NCI-H446 treated with DMSO at 0.1 percent for 48 hours (cell line): ENCODE results near the gene DNAJC1.

Experiments used
- DNase-seq: peaks from one replicate; lab custom pipeline; 2025; lab: John Stamatoyannopoulos, UW

DNAJC1 gene

DNA sequence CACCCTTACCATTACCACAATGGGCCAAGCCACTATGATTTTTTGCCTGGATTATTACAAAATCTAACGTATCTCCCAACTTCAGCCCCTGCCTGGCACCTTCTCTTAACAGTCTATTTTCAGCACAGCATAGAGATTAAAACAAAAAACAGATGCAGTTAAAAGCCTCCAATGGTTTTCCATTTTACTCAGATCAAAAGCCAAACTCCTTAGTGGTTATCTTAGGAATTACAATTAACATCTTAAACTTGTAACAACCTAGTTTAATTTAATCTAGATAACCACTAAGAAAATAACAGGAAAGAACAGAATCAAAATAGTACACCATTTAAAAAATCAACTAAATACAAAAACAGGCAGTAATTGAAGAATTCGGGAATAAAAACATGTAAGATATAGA is 43.5 kb downstream of the DNAJC1 start:
- DNase-seq, result no peak

DNA sequence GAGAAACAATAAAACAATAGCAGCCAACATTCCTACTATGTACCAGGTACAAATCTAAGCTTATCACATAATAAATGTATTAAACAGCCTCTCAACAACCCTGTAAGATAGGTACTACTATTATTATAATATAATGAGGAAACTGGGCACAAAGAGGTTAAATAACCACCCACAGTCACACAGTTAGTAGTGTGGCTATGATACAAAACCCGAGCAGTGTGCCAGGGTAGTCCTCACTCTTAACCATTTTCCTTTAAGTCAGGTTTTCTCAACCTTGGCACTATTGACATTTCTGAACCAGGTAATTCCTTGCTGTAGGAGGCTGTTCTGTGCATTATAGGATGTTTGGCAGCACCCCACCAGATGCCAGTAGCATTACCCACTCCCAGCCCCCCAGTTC is 48.8 kb downstream of the DNAJC1 start:
- no peak for DNase-seq

DNA sequence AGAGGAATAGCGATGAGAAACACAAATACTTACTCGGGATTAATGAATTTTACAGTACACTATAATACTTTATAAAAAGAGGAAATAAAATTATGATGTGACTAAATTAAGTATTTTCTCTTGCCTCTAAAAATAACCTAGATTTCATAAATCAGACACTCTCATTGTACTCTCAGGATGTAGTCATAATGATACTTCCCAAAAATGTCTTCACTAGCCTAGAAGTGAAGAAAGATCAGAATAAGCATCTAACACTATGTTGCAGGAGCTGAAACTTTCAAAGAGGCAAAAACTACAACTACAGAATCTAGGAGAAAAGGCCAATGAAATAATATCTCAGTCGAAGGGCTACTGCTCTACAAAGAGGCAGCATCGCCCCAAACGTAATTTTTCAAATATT is 49.4 kb downstream of the DNAJC1 start:
- no peak for DNase-seq

DNA sequence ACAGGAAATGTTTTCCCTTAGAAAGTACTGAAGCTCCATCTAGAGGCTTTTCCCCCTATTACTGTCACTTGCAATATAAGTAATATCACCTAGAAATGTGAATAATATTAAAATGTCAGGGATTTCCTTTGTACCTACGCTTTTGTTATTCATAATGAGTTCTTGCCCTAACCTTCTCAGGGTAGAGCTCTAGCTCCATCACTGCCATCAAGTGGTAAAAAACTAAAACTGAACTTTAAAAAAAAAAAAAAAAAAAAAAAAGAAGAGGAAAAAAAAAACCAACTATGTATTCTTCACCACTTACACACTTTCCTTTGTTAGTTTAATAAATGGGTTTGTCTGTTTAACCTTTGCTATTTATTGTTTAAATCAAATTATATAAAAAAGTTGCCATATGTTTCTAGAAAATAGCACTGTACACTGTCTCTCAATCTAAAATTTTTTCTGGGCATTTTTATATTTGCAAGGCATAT is 49.9 kb downstream of the DNAJC1 start:
- peak; percentile 45 for DNase-seq

DNA sequence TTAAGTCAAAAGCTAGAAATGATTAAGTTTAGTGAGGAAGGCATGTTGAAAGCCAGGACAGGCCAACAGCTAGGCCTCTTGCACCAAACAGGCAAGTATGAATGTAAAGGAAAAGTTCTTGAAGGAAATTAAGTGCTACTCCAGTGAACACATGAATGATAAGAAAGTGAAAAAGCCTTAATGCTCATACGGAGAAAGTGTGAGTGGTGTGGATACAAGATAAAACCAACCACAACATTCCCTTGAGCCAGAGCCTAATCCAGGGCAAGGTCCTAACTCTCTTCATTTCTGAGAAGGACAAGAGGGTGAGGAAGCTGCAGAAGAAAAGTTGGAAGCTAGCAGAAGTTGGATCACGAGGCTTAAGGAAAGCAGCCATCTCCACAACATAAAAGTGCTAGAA is 53.0 kb downstream of the DNAJC1 start:
- no peak for DNase-seq

DNA sequence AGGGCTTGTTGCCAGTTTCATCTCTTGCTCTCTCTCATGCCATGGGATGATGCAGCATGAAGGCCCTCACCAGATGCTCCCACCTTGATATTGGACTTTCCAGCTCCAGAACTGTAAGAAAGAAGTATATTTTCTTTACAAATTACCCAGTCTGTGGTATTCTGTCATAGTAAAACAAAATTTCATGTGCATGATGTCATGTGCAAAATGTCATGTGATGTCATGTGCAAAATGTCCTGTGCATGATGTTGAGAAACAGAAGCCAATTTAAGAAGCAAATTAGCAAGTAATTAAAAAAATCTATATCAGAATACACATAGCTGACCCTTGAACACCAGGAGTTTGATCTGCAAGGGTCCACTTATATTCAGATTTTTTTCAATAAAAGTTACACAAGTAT is 56.6 kb downstream of the DNAJC1 start:
- no peak for DNase-seq

DNA sequence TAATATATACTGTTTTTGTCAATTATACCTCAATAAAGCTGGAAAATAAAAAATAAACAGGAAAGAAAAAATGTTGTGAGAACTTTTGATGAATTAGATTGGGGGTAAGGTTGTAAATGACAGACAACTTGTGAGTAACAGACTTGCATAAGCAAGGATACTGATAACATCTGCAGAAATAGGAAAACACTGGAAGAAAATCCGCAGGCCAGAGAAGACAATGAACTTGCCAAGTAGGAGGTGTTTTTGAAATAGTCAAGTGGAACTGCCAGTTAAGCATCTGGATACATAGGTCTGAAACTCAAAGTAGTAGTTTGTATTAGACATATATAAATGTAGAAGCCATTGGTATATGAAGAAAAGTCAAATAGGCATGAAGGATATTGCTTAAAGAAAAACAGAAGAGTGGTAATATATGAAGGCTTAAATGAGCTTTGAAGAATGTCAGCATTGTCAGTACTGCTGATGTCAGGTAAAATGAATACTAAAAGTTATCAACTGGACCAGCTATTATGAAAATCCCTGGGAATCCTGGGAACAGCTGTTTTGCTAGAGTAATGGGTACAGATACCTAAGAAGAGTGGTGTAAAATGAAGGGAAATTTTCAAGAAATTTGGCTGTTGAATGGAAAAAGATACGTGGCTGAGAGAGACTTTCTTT is 58.7 kb downstream of the DNAJC1 start:
- no peak for DNase-seq

DNA sequence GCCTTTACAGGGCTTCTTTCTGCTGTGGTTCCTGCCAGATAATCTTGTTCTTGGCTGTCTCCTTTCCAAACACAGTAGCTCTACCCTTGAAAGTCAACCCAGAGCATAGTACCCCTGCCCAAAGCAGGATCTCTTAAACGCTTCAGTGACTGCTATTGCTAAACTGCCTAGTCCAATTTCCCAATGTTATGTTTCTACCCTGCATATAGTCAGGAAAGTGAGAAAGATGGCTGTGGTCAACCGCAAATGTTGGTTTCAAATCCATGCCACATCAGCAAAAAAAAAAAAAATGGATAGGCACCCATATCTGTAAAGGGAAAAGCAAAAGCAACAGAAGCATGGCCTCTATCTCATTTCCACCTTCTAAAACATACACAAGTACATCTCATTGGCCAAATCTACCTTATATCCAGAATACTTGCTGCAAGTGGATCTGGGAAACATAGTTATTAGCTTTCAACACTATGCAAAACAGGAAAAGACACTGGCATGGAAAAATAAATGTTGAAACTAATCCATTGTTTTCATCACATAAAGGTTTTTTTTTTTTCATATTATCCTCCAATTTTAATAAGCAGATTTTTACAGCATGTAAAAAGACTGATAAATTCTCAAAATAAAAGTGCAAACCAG is 59.8 kb downstream of the DNAJC1 start:
- no peak for DNase-seq

DNA sequence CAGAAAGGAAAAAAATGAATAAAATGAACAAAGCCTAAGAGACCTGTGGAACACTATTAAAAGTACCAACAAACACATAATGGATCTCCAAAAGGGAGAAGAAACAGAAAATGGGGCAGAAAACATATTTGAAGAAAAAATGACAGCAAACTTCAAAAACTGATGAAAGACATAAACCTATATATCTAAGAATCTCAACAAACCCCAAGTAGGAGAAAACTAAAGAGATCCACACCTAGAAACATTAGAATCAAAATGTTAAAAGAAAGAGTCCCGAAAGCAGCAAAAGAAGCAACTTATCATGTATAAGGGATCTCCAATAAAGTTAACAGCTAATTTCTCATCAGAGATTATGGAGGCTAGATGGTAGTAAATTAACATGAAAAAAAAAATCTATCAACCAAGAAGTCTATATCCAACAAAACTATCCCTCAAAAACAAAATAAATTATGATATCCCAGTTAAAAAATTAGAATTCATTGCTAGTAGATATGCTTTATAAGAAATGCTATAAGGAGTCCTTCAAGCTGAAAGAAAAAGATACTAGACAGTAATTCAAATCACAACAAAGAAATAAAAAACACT is 68.0 kb downstream of the DNAJC1 start:
- DNase-seq, result no peak

DNA sequence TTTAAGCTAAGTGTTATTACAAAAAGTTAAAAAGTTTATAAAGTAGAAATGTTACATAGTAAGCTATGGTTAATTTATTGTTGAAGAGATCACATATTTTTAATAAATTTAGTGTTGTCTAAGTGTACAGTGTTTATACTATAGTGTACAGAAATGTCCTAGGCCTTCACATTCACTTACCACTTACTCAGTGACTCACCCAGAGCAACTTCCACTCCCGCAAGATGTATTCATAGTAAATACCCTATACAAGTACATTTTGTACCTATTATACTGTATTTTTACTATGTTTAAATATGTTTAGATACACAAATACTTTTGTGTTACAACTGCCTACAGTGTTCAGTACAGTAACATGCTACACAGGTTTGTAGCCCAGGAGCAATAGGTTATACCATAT is 69.2 kb downstream of the DNAJC1 start:
- no peak for DNase-seq

DNA sequence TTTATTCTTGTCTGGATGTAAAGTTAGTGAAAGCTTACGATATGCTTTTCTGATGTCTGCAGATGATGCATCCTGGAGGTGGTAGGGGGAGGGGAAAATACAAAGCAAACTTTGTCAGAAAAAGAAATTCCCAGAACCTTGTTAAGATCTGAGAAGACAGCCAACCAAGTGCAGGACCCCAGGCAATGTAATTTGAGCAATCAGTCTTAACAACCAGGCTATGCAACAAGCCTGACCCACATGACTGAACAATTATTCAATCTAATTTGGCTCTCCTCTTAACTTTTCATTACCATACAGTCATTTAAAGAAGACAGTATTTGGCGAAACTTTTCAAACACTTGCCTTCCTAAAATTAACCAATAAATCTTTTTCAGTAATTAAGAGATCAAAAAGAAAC is 74.5 kb downstream of the DNAJC1 start:
- no peak for DNase-seq

DNA sequence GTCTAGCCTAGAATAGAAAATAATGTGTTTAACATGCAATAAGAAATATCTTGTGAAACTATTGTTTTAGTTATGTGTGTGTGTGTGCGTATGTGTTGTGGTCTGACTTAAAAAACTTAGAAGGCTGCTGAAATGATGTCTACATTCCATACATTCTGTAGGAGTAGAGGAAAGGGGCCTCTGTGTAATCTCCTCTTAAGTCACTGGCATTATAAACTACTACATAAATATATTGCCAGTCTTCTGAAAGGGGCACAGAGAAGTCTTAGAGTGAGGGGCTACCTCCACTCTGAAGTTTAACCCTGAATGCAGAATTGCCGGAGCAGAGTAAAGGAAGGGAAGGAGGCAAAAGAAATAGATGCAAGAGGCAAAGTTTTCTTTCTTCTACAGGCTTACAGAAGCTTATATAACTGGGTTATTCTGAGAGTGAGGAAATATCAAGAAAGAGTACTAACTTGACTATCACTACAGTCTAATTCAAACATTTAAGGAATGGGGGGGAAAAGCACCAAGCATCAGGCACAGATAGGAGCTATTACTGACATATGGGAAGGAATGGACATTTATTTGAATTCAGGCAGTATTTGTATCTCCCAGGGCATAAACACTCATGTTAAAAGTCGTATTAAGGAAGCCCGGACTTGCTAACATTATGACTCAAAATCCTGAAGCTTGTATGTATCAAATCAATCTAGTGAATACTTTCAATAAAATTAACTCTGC is 75.7 kb downstream of the DNAJC1 start:
- no peak for DNase-seq

DNA sequence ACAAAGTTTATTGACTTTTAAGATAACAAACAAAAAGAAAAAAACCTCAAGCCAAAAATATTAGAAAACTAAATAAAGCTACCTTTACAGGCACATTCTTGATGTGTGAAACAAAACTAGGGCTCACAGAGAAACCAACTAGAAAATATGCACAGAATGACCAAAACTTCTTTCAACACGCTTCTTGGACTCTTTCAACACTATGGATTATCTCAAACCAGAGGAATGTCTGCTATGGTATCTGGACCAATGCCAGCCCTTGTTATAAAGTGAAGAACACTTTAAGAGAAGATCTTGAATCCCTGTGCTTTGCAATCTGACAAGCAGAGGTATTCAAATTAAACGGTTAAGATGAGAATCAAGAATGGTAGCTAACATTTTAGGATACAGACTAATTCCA is 76.6 kb downstream of the DNAJC1 start:
- no peak for DNase-seq

DNA sequence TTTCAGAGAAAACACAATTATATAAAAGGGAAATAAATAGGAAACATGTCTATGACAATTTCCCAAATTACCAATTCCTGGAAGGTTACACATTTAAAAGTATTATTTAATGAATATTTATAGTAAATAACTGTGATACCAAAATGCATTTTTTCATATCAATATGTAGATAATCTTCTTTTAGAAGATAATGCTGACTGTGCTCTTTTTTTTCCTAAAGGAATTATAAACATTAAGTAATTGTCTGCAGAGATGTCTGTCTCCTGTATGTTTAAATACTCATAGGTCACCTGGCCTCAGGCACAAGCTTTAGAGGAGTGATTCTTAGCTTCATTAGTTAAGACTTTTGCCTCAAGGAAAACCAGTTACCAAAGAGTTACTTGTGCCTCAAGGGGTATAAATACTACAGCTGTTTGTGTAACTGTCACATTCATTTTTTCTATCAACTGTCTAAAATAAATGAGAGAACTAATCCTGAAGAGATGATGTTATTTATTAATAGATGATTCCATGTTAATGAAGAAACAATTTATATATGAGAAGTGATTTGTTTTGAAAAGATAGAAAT is 77.1 kb downstream of the DNAJC1 start:
- DNase-seq, result no peak

DNA sequence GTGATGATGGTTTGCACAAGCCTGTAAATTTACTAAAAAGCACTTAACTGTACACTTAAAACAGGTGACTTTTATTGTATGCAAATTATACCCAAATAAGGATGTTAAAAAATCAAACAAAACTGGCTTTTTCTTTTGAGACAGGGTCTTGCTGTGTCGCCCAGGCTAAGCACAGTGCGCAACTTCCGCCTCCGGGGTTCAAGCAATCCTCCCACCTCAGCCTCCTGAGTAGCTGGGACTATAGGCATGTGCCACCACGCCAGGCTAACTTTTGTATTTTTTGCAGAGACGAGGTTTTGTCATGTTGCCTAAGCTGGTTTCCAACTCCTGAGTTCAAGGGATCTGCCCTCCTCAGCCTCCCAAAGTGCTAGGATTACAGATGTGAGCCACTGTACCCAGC is 77.7 kb downstream of the DNAJC1 start:
- no peak for DNase-seq

DNA sequence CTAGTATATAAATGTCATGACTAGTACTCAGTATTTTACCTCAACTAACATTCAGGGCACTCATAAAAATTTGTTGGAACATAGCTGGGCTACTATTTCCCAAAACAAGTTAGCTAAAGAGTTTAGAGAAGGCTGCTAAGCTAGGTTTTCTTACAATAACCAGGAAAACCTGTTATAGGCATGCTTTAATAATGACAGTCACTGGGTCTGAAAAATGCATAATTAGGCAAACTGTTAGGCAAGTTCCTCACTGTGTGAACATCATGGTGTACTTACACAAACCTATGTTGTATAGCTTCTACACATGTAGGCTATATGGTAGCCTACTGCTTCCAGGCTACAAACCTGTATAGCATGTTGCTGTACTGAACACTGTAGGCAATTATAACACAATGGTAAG is 79.0 kb downstream of the DNAJC1 start:
- DNase-seq, result no peak

DNA sequence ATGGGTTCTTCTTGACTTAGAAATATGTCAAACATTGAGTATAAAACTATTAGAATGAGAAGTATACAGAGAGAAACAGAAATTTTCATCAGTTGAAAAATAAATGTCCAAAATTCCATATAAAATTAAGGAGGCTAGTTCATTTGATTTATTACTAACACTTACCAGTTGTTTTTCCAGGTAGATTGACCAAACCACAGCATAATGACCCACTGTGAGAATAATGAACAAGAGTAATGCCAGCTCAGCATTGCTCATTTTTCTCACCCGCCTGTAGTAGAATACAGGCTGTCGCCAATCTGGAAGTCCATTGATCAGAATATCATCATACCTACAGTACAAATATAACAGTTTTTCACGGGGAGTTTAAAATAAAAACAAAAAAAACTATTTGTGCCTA is 82.9 kb downstream of the DNAJC1 start:
- DNase-seq, result no peak

DNA sequence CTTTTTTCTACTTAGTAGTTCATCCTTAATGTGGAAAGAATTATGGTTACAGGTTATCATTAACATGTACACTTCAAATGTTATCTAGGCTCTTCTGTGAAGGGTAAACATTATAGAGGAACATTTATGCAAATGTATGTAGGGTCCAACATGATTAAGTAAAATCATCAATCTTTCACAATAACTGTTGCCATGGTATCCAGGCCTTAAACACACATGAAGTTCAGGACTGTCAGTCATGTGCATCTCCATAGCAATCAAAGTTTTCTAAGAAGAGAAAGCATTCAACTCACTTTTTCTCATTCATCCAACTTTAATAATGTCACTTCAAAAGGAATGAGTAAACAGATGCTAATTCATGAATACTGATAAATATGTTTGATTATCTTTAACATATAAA is 83.6 kb downstream of the DNAJC1 start:
- no peak for DNase-seq

DNA sequence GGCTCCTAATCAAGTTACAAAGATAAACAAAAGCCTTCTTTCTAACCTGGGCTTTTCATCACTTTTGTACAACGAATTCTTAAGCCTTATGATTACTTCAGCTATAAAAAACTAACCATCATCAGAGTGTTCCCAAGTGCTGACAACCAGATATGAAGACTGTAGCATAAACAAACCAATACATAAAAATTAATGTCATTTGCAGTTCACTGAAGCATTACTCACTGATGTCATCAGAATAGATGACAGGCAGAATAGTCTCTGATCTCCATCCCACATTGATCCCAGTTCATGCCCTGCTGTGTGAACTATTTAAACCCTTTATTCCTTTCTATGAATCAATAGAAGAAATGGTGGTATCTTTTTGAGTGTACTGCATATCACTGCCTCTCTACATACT is 84.4 kb downstream of the DNAJC1 start:
- no peak for DNase-seq

DNA sequence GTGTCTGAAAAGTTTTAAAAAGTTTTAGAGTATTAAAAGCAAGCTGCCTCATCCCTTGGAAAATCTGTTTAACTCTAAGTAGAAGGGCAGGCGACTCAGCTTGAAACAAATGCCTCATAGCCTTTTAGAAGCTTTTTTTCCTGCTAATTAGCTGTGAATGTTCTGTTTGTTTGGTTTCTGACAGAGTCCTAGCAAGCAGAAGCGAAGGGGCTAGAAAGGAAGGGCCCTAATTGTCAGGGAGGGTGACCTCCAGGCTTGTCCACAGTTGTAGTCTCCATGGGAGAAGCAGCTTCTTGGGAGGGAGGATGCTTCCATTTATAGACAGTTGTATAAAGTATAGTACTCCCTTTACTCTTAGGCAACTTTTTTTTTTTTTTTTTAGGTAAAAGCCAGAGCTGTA is 90.9 kb downstream of the DNAJC1 start:
- DNase-seq, result no peak

DNA sequence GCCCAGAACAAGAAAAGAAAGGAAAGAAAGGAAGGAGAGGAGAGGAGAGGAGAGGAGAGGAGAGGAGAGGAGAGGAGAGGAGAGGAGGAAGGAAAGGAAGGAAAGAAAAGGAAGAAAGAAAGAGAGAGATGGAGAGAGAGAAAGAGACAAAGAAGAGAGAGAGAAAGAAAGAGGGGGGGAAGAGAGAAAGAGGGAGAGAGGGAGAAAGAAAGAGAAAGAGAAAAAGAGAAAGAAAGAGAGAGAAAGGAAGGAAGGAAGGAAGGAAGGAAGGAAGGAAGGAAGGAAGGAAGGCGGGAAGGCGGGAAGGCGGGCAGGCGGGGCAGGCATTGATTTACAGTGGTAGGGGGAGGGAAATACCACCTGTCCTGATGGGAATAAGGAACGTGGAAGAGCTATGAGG is 92.7 kb downstream of the DNAJC1 start:
- no peak for DNase-seq

DNA sequence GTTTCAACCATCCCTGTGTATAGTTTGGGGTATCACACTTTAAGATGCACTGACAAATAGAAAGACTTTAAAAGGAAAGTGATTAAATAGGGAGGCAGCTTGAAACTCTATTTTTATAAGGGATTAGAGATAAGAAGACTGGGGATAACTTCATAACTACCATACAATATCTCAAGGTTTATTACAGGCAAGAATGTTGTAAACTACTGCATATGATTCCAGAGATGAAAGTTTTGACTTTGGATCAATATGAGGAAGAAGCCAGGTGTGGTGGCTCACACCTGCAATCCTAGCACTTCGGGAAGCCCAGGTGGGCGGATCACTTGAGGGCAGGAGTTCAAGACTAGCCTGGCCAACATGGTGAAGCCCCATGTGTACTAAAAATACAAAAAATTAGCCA is 96.1 kb downstream of the DNAJC1 start:
- no peak for DNase-seq

DNA sequence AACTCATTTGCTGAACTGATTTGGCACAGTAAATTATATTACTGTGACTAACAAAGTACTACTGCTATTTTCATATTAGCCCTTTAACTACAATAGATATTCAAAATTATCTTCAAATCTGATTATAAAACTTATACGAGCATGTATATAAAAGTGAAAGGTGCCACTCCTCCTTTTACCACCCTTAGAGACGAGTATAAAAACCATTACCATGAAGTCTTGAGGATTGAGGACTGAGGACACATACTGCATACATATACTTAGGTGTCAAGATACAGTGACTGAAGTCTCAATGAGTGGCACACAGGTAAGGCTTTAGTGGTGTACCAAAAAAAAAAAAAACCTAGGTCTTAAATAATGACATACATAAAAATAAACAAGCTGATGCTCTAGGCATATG is 98.6 kb downstream of the DNAJC1 start:
- no peak for DNase-seq
